Measurements from ENCODE around the gene DOCK10.

- TF ChIP-seq BCLAF1 (IDR thresholded peaks at IDR 0.05; ENCODE audit: borderline replicate concordance in 1 of 2, control insufficient read depth in 1 of 2, low read depth in 2 of 2, low read length in 1 of 2) (no peak), TAF1 (IDR thresholded peaks at IDR 0.05; ENCODE audit: control insufficient read depth, extremely low read depth, insufficient read depth, low read length, severe bottlenecking) (no peak), MYC (IDR thresholded peaks at IDR 0.05; ENCODE audit: low read depth, low read length) (no peak), MYC (CRISPR knock-in tag; IDR thresholded peaks at IDR 0.05; ENCODE audit: borderline replicate concordance, low read depth) (no peak), TCF3 (CRISPR knock-in tag; IDR thresholded peaks at IDR 0.05) (no peak), THAP7 (CRISPR knock-in tag; IDR thresholded peaks at IDR 0.05) (no peak), GATA2 (CRISPR knock-in tag; IDR thresholded peaks at IDR 0.05) (no peak), GTF2F1 (IDR thresholded peaks at IDR 0.05; ENCODE audit: low read depth, low read length) (no peak), TCF7L2 (IDR thresholded peaks at IDR 0.05; ENCODE audit: low read depth, low read length) (no peak), CTCF (IDR thresholded peaks at IDR 0.05 in 2 of 3, conservative IDR thresholded peaks at IDR 0.05 in 1 of 3; ENCODE audit: insufficient read depth in 2 of 3, low read depth in 1 of 3, low read length in 3 of 3) (no peak), SLC30A9 (CRISPR knock-in tag; IDR thresholded peaks at IDR 0.05) (no peak)
Observed at GRCh38 chr2:224931956-224932355, 110.3 kb downstream of the DOCK10 start.

Data from K562 (cell line).